GM20000 (cell line): ENCODE measurements around the gene PRG2.
"Not testable (repeated sequence)": the region's sequence is repeated elsewhere in the genome, so short reads cannot be mapped to it uniquely, and the experiment has no call there.

Experiments used
- DNase-seq: peaks from one replicate; pipeline ENCODE4 v3.0.0; 2012; ENCODE audit warnings: low spot score
- CTCF ChIP-seq: IDR thresholded peaks from 2 replicates; pipeline ENCODE4 v1.5.1; 2012; ENCODE audit warnings: mild to moderate bottlenecking, control low read depth; ENCODE audit errors: extremely low read depth, missing control alignments

Gene PRG2

GRCh38 chr11:57344826-57345225 lies 45.6 kb downstream of the PRG2 start:
- no peak for DNase-seq

GRCh38 chr11:57343825-57344224 lies 46.6 kb downstream of the PRG2 start:
- no peak for DNase-seq
- TF ChIP-seq CTCF: no peak

More at GRCh38 chr11:57344826-57345225, 45.6 kb downstream of the PRG2 start:
- no peak for TF ChIP-seq CTCF

GRCh38 chr11:57342702-57343101 lies 47.7 kb downstream of the PRG2 start:
- no peak for DNase-seq
- no peak for TF ChIP-seq CTCF

- DNase-seq: no peak
- no peak for TF ChIP-seq CTCF
Measured at GRCh38 chr11:57341250-57341808, 49.1 kb downstream of the PRG2 start.

- no peak for DNase-seq
Measured at GRCh38 chr11:57340039-57340615, 50.3 kb downstream of the PRG2 start.

GRCh38 chr11:57339328-57339727 lies 51.1 kb downstream of the PRG2 start:
- TF ChIP-seq CTCF: no peak
- DNase-seq: no peak

More at GRCh38 chr11:57340039-57340615, 50.3 kb downstream of the PRG2 start:
- no peak for TF ChIP-seq CTCF

GRCh38 chr11:57338142-57338541 lies 52.3 kb downstream of the PRG2 start, which contains the start of gene P2RX3:
Gene P2RX3 (plus strand): TSS chr11:57338352. CDS start chr11:57338551, 199 bp downstream.
- no peak for DNase-seq
- no peak for TF ChIP-seq CTCF

GRCh38 chr11:57336856-57337255 lies 53.6 kb downstream of the PRG2 start:
- not testable (repeated sequence) for DNase-seq
